Activated B cell treated with CpG ODN at 0.5 μM for 24 hours (primary cell): ENCODE data around the gene ABCC5. TPM values are rescaled to one million over a fixed set of nuclear protein-coding genes. Genes with fewer than 3 reads are reported as not detected.

Experiments used
- ATAC-seq: fragments of 200-7000 bp; cut with Tn5 transposase; one replicate; pipeline ENCODE4 v1.10.0; 2021; ENCODE audit warnings: low read depth, mild to moderate bottlenecking, moderate library complexity
- CTCF ChIA-PET: fragments of 350-600 bp; sonication (Branson Sonifier 250); formaldehyde crosslinking; loops from one replicate; lab custom pipeline; 2021; ENCODE audit warnings: antibody characterized with exemption; lab: Charles Lee
- POLR2A ChIA-PET: fragments of 350-600 bp; sonication (Branson Sonifier 250); formaldehyde crosslinking; loops from one replicate; lab custom pipeline; 2021; ENCODE audit warnings: antibody characterized with exemption; lab: Charles Lee
- DNase-seq: peaks from one replicate; pipeline ENCODE4 v3.0.0; 2022
- H3K27ac Mint-ChIP-seq: one replicate; pipeline ENCODE4 v1.8.0; 2020; ENCODE audit warnings: mixed read lengths
- H3K27me3 Mint-ChIP-seq: one replicate; pipeline ENCODE4 v1.8.0; 2021; ENCODE audit warnings: mixed read lengths
- H3K36me3 Mint-ChIP-seq: one replicate; pipeline ENCODE4 v1.8.0; 2021; ENCODE audit warnings: low read depth, mixed read lengths
- H3K4me1 Mint-ChIP-seq: one replicate; pipeline ENCODE4 v1.8.0; 2021; ENCODE audit warnings: mixed read lengths
- H3K4me3 Mint-ChIP-seq: one replicate; pipeline ENCODE4 v1.8.0; 2020; ENCODE audit warnings: mild to moderate bottlenecking, mixed read lengths
- H3K9me3 Mint-ChIP-seq: one replicate; pipeline ENCODE4 v1.8.0; 2020; ENCODE audit warnings: mixed read lengths
- intact Hi-C: fragments of 100-400 bp; cut with micrococcal nuclease; formaldehyde crosslinking; loops from one replicate; pipeline ENCODE4 v1.15.1; 2024
- total RNA-seq: library from RNA; stranded (reverse); gene quantifications from 2 replicates; pipeline ENCODE4 v1.2.3, GENCODE V29; 2022
- TF ChIP-seq, protein P1 (sequence below): fragments of 200-600 bp; IDR thresholded peaks from one replicate; pipeline ENCODE4 v1.8.0; 2022; ENCODE audit warnings: antibody characterized with exemption, mild to moderate bottlenecking

ABCC5 gene
- total RNA-seq, 1 donor from 2014 or later: 10.6 TPM

GRCh38 chr3:183962807-183963206, 54.9 kb downstream of the ABCC5 start:
- H3K9me3 Mint-ChIP-seq: no peaks in the 10 kb centered on the region
- intact Hi-C loops: no loop called here
- TF ChIP-seq, protein P1, sequence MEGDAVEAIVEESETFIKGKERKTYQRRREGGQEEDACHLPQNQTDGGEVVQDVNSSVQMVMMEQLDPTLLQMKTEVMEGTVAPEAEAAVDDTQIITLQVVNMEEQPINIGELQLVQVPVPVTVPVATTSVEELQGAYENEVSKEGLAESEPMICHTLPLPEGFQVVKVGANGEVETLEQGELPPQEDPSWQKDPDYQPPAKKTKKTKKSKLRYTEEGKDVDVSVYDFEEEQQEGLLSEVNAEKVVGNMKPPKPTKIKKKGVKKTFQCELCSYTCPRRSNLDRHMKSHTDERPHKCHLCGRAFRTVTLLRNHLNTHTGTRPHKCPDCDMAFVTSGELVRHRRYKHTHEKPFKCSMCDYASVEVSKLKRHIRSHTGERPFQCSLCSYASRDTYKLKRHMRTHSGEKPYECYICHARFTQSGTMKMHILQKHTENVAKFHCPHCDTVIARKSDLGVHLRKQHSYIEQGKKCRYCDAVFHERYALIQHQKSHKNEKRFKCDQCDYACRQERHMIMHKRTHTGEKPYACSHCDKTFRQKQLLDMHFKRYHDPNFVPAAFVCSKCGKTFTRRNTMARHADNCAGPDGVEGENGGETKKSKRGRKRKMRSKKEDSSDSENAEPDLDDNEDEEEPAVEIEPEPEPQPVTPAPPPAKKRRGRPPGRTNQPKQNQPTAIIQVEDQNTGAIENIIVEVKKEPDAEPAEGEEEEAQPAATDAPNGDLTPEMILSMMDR: no peak
- POLR2A ChIA-PET: no interaction called here
- H3K27ac Mint-ChIP-seq: no peak overlapping the region
- CTCF ChIA-PET: no interaction called here
- no peak overlapping the region for H3K4me3 Mint-ChIP-seq
- no peaks in the 10 kb centered on the region for H3K4me1 Mint-ChIP-seq
- ATAC-seq (no peak), DNase-seq (no peak)
- H3K27me3 Mint-ChIP-seq: no peaks in the 10 kb centered on the region
- peaks cover 52% of the 10 kb centered on the region for H3K36me3 Mint-ChIP-seq

- POLR2A ChIA-PET: no interaction called here
- intact Hi-C loops: no loop called here
- DNase-seq: no peak
- Mint-ChIP-seq H3K27me3 (no peaks in the 10 kb centered on the region), H3K36me3 (peaks cover 35% of the 10 kb centered on the region), H3K9me3 (no peaks in the 10 kb centered on the region), H3K4me3 (no peak overlapping the region), H3K4me1 (no peaks in the 10 kb centered on the region), H3K27ac (no peak overlapping the region)
- CTCF ChIA-PET: no interaction called here
- TF ChIP-seq, protein P1: no peak
- no peak for ATAC-seq
Observed at GRCh38 chr3:183959214-183959613, 58.5 kb downstream of the ABCC5 start.

DNA sequence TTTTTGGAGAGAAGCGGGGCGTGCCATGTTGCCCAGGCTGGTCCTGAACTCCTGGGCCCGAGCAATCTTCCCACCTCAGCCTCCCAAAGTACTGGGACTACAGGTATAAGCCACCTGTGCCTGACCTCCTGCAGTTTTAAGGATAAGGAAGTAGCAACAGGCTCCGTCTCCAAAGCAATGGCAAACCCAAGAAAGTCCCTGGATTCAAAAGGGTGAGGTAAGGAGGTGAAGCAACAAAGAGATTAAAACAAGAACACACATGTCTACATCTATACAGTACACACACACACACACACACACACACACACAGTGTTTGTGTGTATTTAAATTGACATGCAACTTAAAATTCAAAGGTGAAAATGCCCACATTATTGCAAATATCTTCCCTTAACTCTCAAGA, 58.9 kb downstream of the ABCC5 start:
- CTCF ChIA-PET: no interaction called here
- Mint-ChIP-seq H3K4me1 (no peaks in the 10 kb centered on the region), H3K27me3 (no peaks in the 10 kb centered on the region), H3K36me3 (peaks cover 31% of the 10 kb centered on the region), H3K27ac (no peak overlapping the region), H3K4me3 (no peak overlapping the region), H3K9me3 (no peaks in the 10 kb centered on the region)
- TF ChIP-seq, protein P1: no peak
- ATAC-seq (no peak), DNase-seq (no peak)
- POLR2A ChIA-PET: no interaction called here
- intact Hi-C loops: no loop called here

DNA sequence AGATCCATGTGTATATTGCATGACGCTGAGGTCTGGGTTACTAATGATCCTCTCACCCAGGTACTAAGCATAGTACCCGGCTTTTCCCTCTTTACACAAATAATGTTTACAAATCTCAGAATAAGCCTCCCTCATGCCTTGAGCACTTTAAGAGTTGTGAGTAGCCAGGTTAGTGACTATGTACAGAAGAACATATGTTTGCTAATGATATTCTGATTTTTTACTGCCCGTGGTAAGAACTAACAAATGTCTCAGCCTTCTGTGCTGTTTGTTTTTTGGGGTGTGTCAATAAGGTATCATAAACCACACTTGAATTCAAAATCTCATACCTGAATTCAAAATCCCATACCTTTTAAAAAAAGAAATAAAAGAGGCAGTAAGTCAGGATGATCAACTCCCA, 59.5 kb downstream of the ABCC5 start:
- peaks cover 26% of the 10 kb centered on the region for H3K36me3 Mint-ChIP-seq
- ChIA-PET POLR2A (no interaction called here), CTCF (no interaction called here)
- no peak for DNase-seq
- no peaks in the 10 kb centered on the region for H3K27me3 Mint-ChIP-seq
- H3K27ac Mint-ChIP-seq: no peak overlapping the region
- intact Hi-C loops: no loop called here
- H3K4me3 Mint-ChIP-seq: no peak overlapping the region
- ATAC-seq: no peak
- no peaks in the 10 kb centered on the region for H3K9me3 Mint-ChIP-seq
- no peaks in the 10 kb centered on the region for H3K4me1 Mint-ChIP-seq
- TF ChIP-seq, protein P1: no peak

DNA sequence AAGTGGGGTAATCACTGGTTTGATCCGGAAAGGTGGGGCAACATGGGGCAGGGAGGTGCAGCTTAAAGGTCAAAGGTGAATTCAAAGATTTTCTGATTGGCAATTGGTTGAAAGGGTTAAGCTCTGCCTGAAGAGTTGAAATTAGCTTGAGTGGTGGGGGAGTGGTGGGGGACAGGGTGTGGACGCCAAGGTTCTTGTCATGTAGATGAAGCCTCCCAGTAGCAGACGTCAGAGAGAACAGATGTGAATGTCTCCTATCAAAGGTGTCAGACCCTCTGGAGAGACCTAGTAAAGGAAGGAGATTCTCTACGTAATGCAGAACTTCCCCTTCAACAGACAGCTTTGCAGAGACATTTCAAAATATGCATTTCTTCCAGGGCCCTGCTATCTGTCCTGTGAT, 62.8 kb downstream of the ABCC5 start:
- no peaks in the 10 kb centered on the region for H3K27me3 Mint-ChIP-seq
- H3K4me3 Mint-ChIP-seq: no peak overlapping the region
- no peaks in the 10 kb centered on the region for H3K9me3 Mint-ChIP-seq
- ATAC-seq (no peak), DNase-seq (no peak)
- TF ChIP-seq, protein P1: no peak
- CTCF ChIA-PET: no interaction called here
- peaks cover 27% of the 10 kb centered on the region for H3K36me3 Mint-ChIP-seq
- intact Hi-C loops: no loop called here
- POLR2A ChIA-PET: no interaction called here
- H3K27ac Mint-ChIP-seq: no peak overlapping the region
- no peaks in the 10 kb centered on the region for H3K4me1 Mint-ChIP-seq
